HCT116 (cell line): ENCODE results near the gene CDKAL1. TPM values are rescaled to one million over a fixed set of nuclear protein-coding genes. Genes with fewer than 3 reads are reported as not detected.

ENCODE experiments used
- ATAC-seq: fragments of 200-7000 bp; cut with Tn5 transposase; 2 replicates; pipeline ENCODE4 v1.9.1; 2020; ENCODE audit warnings: mild to moderate bottlenecking, moderate library complexity
- BruUV-seq: library from RNA; stranded (reverse); fragments of 400-500 nt; replicated peaks from 2 replicates; lab custom pipeline; 2021; lab: Mats Ljungman, UMichigan
- CTCF ChIA-PET: fragments of 300-600 bp; sonication (Branson Sonifier 250); formaldehyde crosslinking; loops from one replicate; lab custom pipeline; 2021; ENCODE audit warnings: antibody characterized with exemption; lab: Charles Lee
- POLR2A ChIA-PET: fragments of 300-600, 350-600 bp; sonication (Branson Sonifier 250); formaldehyde crosslinking; loops from one replicate; lab custom pipeline; 2021; ENCODE audit warnings: antibody characterized with exemption; lab: Charles Lee
- RAD21 ChIA-PET, 2 experiments: fragments of 300-600 bp; sonication (Branson Sonifier 250); formaldehyde crosslinking; loops; one replicate each; lab custom pipeline; 2023; ENCODE audit warnings: low total read pairs in 2 of 2; ENCODE audit not compliant: uncharacterized antibody in 2 of 2, unreplicated experiment in 2 of 2, low non-redundant PET in 1 of 2; lab: Charles Lee
- DNase-seq: peaks from one replicate; pipeline ENCODE4 v3.0.0-alpha.2; 2010; ENCODE audit warnings: low read depth, low spot score
- H2AFZ ChIP-seq: fragments of 200-600 bp; shearing (Covaris generic), sonication (generic); 2 replicates; pipeline ENCODE4 v1.6.1; 2017; ENCODE audit warnings: low read depth, mixed run types, mixed read lengths, antibody characterized with exemption, low read length; ENCODE audit not compliant: poor library complexity, severe bottlenecking
- H3K27ac ChIP-seq: 2 replicates; pipeline ENCODE4 v1.5.1; 2012; ENCODE audit warnings: low read depth, low read length
- H3K27me3 ChIP-seq: fragments of 200-600 bp; sonication (generic); 2 replicates; pipeline ENCODE4 v1.6.1; 2016; ENCODE audit warnings: mixed run types, low read length, mixed read lengths; ENCODE audit not compliant: insufficient read depth
- H3K36me3 ChIP-seq, 2 experiments: fragments of 200-500 bp in 1 of 2; fragments of 200-600 bp in 1 of 2; sonication (Bioruptor generic) in 1 of 2; sonication (generic) in 1 of 2; 2 replicates each; pipeline versions ENCODE4 v1.5.1 to v1.6.1; 2014 to 2016; ENCODE audit warnings: low read length in 2 of 2, inconsistent platforms in 1 of 2, mixed read lengths in 1 of 2, mixed run types in 1 of 2; ENCODE audit not compliant: insufficient read depth in 2 of 2, control insufficient read depth in 1 of 2
- H3K4me1 ChIP-seq, 2 experiments: fragments of 200-600 bp in 1 of 2; sonication (generic) in 1 of 2; 2 replicates each; pipeline versions ENCODE4 v1.5.1 to v1.6.1; 2012 to 2017; ENCODE audit warnings: low read length in 2 of 2, inconsistent platforms in 1 of 2, mild to moderate bottlenecking in 1 of 2, mixed read lengths in 1 of 2, mixed run types in 1 of 2, moderate library complexity in 1 of 2; ENCODE audit not compliant: insufficient read depth in 2 of 2, control insufficient read depth in 1 of 2
- H3K4me2 ChIP-seq: fragments of 200-600 bp; sonication (generic); 2 replicates; pipeline ENCODE4 v1.6.1; 2017; ENCODE audit warnings: mixed run types, low read length, mixed read lengths
- H3K4me3 ChIP-seq, 2 experiments: fragments of 200-600 bp in 1 of 2; sonication (generic) in 1 of 2; replicated peaks in 1 of 2; 2 replicates each; pipeline ENCODE4 v1.5.1; 2011 to 2016; ENCODE audit warnings: low read length in 2 of 2, control low read depth in 1 of 2, low read depth in 1 of 2, mild to moderate bottlenecking in 1 of 2, mixed read lengths in 1 of 2, mixed run types in 1 of 2
- H3K79me2 ChIP-seq: fragments of 200-600 bp; sonication (generic); 2 replicates; pipeline ENCODE4 v1.6.1; 2017; ENCODE audit warnings: mild to moderate bottlenecking, mixed run types, low read length, moderate library complexity, mixed read lengths; ENCODE audit not compliant: insufficient read depth
- H3K9ac ChIP-seq: fragments of 200-600 bp; sonication (generic); 2 replicates; pipeline ENCODE4 v1.6.1; 2016; ENCODE audit warnings: low read length, mixed read lengths
- H3K9me2 ChIP-seq: fragments of 200-600 bp; sonication (generic), shearing (Covaris generic); 2 replicates; pipeline ENCODE4 v1.6.1; 2017; ENCODE audit warnings: mixed run types, mild to moderate bottlenecking, moderate library complexity; ENCODE audit not compliant: insufficient read depth
- H3K9me3 ChIP-seq, 2 experiments: fragments of 200-500 bp in 1 of 2; fragments of 200-600 bp in 1 of 2; sonication (Bioruptor generic) in 1 of 2; sonication (generic) in 1 of 2; 2 replicates each; pipeline ENCODE4 v1.6.1; 2014 to 2017; ENCODE audit warnings: low read length in 2 of 2, mixed read lengths in 2 of 2, inconsistent platforms in 1 of 2, low read depth in 1 of 2, mild to moderate bottlenecking in 1 of 2, mixed run types in 1 of 2, moderate library complexity in 1 of 2; ENCODE audit not compliant: control insufficient read depth in 1 of 2, insufficient read depth in 1 of 2
- H4K20me1 ChIP-seq: fragments of 200-600 bp; sonication (generic), shearing (Covaris generic); 2 replicates; pipeline ENCODE4 v1.6.1; 2017; ENCODE audit warnings: mixed run types, mild to moderate bottlenecking, moderate library complexity; ENCODE audit not compliant: insufficient read depth
- CBX3 ChIP-seq: IDR thresholded peaks from 2 replicates; pipeline ENCODE4 v1.6.1; 2012; ENCODE audit warnings: low read depth
- CEBPB ChIP-seq: IDR thresholded peaks from 2 replicates; pipeline ENCODE4 v1.6.1; 2012; ENCODE audit warnings: low read depth
- EGR1 ChIP-seq: IDR thresholded peaks from 2 replicates; pipeline ENCODE4 v1.6.1; 2012; ENCODE audit warnings: low read depth
- ELF1 ChIP-seq: IDR thresholded peaks from 2 replicates; pipeline ENCODE4 v1.6.1; 2012; ENCODE audit warnings: low read depth, borderline replicate concordance
- EZH2phosphoT487 ChIP-seq: fragments of 200-600 bp; IDR thresholded peaks from 2 replicates; pipeline ENCODE4 v1.6.1; 2018; ENCODE audit warnings: antibody characterized with exemption, borderline replicate concordance
- FOSL1 ChIP-seq: IDR thresholded peaks from 2 replicates; pipeline ENCODE4 v1.6.1; 2012; ENCODE audit warnings: low read depth
- POLR2AphosphoS5 ChIP-seq: IDR thresholded peaks from 2 replicates; pipeline ENCODE4 v1.6.1; 2011; ENCODE audit warnings: mild to moderate bottlenecking, low read depth, low read length, moderate library complexity
- SIN3A ChIP-seq: IDR thresholded peaks from 2 replicates; pipeline ENCODE4 v1.6.1; 2012; ENCODE audit warnings: low read depth
- SP1 ChIP-seq: IDR thresholded peaks from 2 replicates; pipeline ENCODE4 v1.6.1; 2012; ENCODE audit warnings: low read depth
- TCF7L2 ChIP-seq: IDR thresholded peaks from 2 replicates; pipeline ENCODE4 v1.7.0; 2011; ENCODE audit warnings: borderline replicate concordance, inconsistent platforms; ENCODE audit not compliant: insufficient read depth, insufficient read length; ENCODE audit errors: extremely low read depth
- YY1 ChIP-seq: IDR thresholded peaks from 2 replicates; pipeline ENCODE4 v1.6.1; 2011; ENCODE audit warnings: low read length, low read depth, moderate library complexity, mild to moderate bottlenecking; ENCODE audit not compliant: insufficient replicate concordance; ENCODE audit errors: extremely low read depth
- ZFX ChIP-seq: fragments of 450-650 bp; IDR thresholded peaks from 2 replicates; pipeline ENCODE4 v1.6.1; 2017
- intact Hi-C: fragments of 100-400 bp; cut with micrococcal nuclease; formaldehyde crosslinking; loops from 2 replicates; pipeline ENCODE4 v1.10.0; 2022
- total RNA-seq: library from RNA; stranded (reverse); gene quantifications from one replicate; pipeline ENCODE4 v1.2.1, GENCODE V29; 2021; ENCODE audit not compliant: unreplicated experiment
- TF ChIP-seq, protein P1 (sequence below): IDR thresholded peaks from 2 replicates; pipeline ENCODE4 v1.6.1; 2012
- TF ChIP-seq, protein P2 (sequence below): IDR thresholded peaks from 2 replicates; pipeline ENCODE4 v1.6.1; 2012; ENCODE audit warnings: low read depth
- TF ChIP-seq, protein P3 (sequence below): IDR thresholded peaks from 2 replicates; pipeline ENCODE4 v1.6.1; 2012

The CDKAL1 gene
- total RNA-seq, 1 experiment from 2014 or later, result 14.9 TPM

DNA sequence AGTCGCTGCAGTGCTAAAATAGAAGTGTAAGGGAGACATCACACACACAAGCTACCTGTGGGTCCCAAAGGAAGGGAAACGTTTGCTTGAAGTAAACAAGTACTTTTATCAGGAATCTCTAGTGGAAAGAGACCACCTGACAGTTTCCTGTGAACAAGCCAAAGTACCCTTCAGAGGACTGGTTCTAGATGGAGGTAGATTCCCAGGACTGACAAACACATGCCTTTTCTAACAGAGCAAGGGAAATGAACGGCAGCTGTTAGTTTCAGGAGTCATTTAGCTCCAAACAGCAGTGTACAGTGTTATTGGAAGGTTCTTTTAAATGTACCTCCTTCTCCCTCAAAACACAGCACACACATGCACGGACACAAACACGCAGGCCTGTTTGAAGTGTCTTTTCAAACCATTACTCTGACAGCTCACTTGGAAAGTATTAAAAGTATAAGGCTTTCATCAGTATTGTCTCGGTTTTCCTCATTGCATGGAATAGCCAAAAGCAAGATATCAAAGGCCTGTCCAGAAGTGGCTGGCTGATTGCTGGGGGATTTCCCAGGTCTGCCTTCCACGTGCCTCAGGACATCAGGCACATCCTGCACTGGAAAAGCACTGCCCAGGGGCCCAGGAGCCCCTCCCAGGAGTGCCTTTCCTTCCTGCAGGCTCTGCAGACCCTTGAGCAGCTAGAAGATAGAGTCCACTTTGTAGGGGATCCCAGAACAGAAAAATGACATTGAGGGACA lies 666.0 kb downstream of the CDKAL1 start:
- H3K27ac ChIP-seq, result no peak overlapping the region
- CTCF ChIA-PET, result no interaction called here
- no peaks in the 10 kb centered on the region for H4K20me1 ChIP-seq
- DNase-seq (no peak), ATAC-seq (no peak)
- no peaks in the 10 kb centered on the region for H3K27me3 ChIP-seq
- no peaks in the 10 kb centered on the region for H3K36me3 ChIP-seq
- no peaks in the 10 kb centered on the region for H3K9me3 ChIP-seq
- H3K4me2 ChIP-seq, result no peak overlapping the region
- BruUV-seq, result no TSS peak
- no peak overlapping the region for H3K4me3 ChIP-seq
- no peak for TF ChIP-seq ELF1
- TF ChIP-seq EGR1, result no peak
- TF ChIP-seq, protein P1, sequence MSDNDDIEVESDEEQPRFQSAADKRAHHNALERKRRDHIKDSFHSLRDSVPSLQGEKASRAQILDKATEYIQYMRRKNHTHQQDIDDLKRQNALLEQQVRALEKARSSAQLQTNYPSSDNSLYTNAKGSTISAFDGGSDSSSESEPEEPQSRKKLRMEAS, result no peak
- peak; percentile 20 for TF ChIP-seq TCF7L2
- POLR2A ChIA-PET, result no interaction called here
- no peaks in the 10 kb centered on the region for H3K9me2 ChIP-seq
- H3K4me1 ChIP-seq, result peaks cover 0 to 17% of the 10 kb centered on the region in 2 experiments; a peak in 2 of 4 replicates
- no peak overlapping the region for H2AFZ ChIP-seq
- intact Hi-C loops, result no loop called here
- RAD21 ChIA-PET, result no interaction called here
- no peaks in the 10 kb centered on the region for H3K79me2 ChIP-seq
- no peak overlapping the region for H3K9ac ChIP-seq

DNA sequence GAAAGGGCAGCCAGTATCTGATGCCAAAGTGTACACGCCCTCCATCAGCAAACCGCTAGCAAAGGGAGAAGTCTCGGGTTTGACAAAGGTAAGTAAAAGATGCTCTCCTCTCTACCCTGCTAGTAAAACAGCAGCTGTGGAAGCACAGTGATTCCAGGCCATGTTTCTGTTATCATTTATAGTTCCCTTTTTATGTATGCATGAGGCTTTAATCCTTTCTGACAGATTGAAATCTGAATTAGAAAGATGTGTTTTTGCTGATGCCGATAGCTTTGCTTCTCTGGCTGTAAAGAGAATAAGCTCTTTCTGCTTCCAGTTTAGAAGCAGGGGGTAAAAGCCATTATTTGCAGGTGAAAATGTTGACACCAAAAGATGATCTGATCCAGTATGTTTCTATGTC lies 666.9 kb downstream of the CDKAL1 start:
- H3K4me2 ChIP-seq, result no peak overlapping the region
- H3K79me2 ChIP-seq, result no peaks in the 10 kb centered on the region
- H3K27me3 ChIP-seq, result no peaks in the 10 kb centered on the region
- no peaks in the 10 kb centered on the region for H3K36me3 ChIP-seq
- H3K9ac ChIP-seq, result no peak overlapping the region
- no peak overlapping the region for H2AFZ ChIP-seq
- intact Hi-C loops, result no loop called here
- ATAC-seq (no peak), DNase-seq (no peak)
- H3K4me3 ChIP-seq, result no peak overlapping the region
- no TSS peak for BruUV-seq
- RAD21 ChIA-PET, result no interaction called here
- no peaks in the 10 kb centered on the region for H4K20me1 ChIP-seq
- no peaks in the 10 kb centered on the region for H3K9me3 ChIP-seq
- no peak for TF ChIP-seq FOSL1
- TF ChIP-seq, protein P2, sequence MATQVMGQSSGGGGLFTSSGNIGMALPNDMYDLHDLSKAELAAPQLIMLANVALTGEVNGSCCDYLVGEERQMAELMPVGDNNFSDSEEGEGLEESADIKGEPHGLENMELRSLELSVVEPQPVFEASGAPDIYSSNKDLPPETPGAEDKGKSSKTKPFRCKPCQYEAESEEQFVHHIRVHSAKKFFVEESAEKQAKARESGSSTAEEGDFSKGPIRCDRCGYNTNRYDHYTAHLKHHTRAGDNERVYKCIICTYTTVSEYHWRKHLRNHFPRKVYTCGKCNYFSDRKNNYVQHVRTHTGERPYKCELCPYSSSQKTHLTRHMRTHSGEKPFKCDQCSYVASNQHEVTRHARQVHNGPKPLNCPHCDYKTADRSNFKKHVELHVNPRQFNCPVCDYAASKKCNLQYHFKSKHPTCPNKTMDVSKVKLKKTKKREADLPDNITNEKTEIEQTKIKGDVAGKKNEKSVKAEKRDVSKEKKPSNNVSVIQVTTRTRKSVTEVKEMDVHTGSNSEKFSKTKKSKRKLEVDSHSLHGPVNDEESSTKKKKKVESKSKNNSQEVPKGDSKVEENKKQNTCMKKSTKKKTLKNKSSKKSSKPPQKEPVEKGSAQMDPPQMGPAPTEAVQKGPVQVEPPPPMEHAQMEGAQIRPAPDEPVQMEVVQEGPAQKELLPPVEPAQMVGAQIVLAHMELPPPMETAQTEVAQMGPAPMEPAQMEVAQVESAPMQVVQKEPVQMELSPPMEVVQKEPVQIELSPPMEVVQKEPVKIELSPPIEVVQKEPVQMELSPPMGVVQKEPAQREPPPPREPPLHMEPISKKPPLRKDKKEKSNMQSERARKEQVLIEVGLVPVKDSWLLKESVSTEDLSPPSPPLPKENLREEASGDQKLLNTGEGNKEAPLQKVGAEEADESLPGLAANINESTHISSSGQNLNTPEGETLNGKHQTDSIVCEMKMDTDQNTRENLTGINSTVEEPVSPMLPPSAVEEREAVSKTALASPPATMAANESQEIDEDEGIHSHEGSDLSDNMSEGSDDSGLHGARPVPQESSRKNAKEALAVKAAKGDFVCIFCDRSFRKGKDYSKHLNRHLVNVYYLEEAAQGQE, result no peak
- no peak for TF ChIP-seq ELF1
- no peak for TF ChIP-seq CEBPB
- TF ChIP-seq SIN3A, result no peak
- TF ChIP-seq, protein P1, result no peak
- no peak for TF ChIP-seq CBX3
- TF ChIP-seq ZFX, result no peak
- TF ChIP-seq, protein P3, sequence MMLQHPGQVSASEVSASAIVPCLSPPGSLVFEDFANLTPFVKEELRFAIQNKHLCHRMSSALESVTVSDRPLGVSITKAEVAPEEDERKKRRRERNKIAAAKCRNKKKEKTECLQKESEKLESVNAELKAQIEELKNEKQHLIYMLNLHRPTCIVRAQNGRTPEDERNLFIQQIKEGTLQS, result no peak
- no peak for TF ChIP-seq POLR2AphosphoS5
- TF ChIP-seq YY1, result no peak
- TF ChIP-seq EZH2phosphoT487, result no peak
- TF ChIP-seq SP1, result no peak
- TF ChIP-seq TCF7L2, result no peak
- H3K9me2 ChIP-seq, result no peaks in the 10 kb centered on the region
- H3K4me1 ChIP-seq, result peaks cover 0 to 17% of the 10 kb centered on the region in 2 experiments; a peak in 2 of 4 replicates
- CTCF ChIA-PET, result no interaction called here
- no peak overlapping the region for H3K27ac ChIP-seq
- POLR2A ChIA-PET, result no interaction called here
